Keratinocyte (primary cell): ENCODE data around the gene PTPRZ1. TPM values are rescaled to one million over a fixed set of nuclear protein-coding genes. Genes with fewer than 3 reads are reported as not detected.

Experiments
- DNase-seq: peaks from one replicate; pipeline ENCODE4 v3.0.0-alpha.2; 2011; ENCODE audit warnings: low read depth, missing footprints, low spot score
- FAIRE-seq: peaks from 2 replicates; lab custom pipeline; 2011; peaks lifted over from hg19 to GRCh38; lab: Jason Lieb, UNC
- H2AFZ ChIP-seq: 2 replicates; pipeline ENCODE4 v1.6.0; 2012; ENCODE audit warnings: low read length, control low read depth, inconsistent platforms; ENCODE audit not compliant: control insufficient read depth
- H3K27ac ChIP-seq: 2 replicates; pipeline ENCODE4 v1.5.1; 2011; ENCODE audit warnings: low read length; ENCODE audit not compliant: control insufficient read depth, insufficient read depth
- H3K27me3 ChIP-seq: 3 replicates; pipeline ENCODE4 v1.6.0; 2011; ENCODE audit warnings: low read length; ENCODE audit not compliant: control insufficient read depth, insufficient read depth; ENCODE audit errors: extremely low read depth
- H3K36me3 ChIP-seq, 2 experiments: 2 replicates in 1 of 2; 3 replicates in 1 of 2; pipeline ENCODE4 v1.5.1; 2011; ENCODE audit warnings: low read length in 2 of 2, mild to moderate bottlenecking in 1 of 2; ENCODE audit not compliant: control insufficient read depth in 2 of 2, insufficient read depth in 2 of 2; ENCODE audit errors: extremely low read depth in 1 of 2
- H3K4me1 ChIP-seq: 3 replicates; pipeline ENCODE4 v1.5.1; 2011; ENCODE audit warnings: low read length; ENCODE audit not compliant: control insufficient read depth, insufficient read depth; ENCODE audit errors: extremely low read depth
- H3K4me2 ChIP-seq: 3 replicates; pipeline ENCODE4 v1.6.0; 2011; ENCODE audit warnings: low read depth, low read length; ENCODE audit not compliant: control insufficient read depth, insufficient read depth; ENCODE audit errors: extremely low read depth
- H3K4me3 ChIP-seq, 3 experiments: fragments of 200-600 bp in 1 of 3; sonication (generic) in 1 of 3; 2 replicates in 2 of 3; 3 replicates in 1 of 3; pipeline ENCODE4 v1.5.1; 2011 to 2016; ENCODE audit warnings: low read length in 3 of 3, mild to moderate bottlenecking in 3 of 3, control low read depth in 2 of 3, inconsistent platforms in 1 of 3, low read depth in 1 of 3, mixed read lengths in 1 of 3, mixed run types in 1 of 3, moderate library complexity in 1 of 3; ENCODE audit not compliant: control insufficient read depth in 2 of 3, insufficient read depth in 2 of 3; ENCODE audit errors: extremely low read depth in 1 of 3
- H3K79me2 ChIP-seq: 2 replicates; pipeline ENCODE4 v1.6.0; 2012; ENCODE audit warnings: low read length; ENCODE audit not compliant: control insufficient read depth, insufficient read depth
- H3K9ac ChIP-seq: 3 replicates; pipeline ENCODE4 v1.6.0; 2011; ENCODE audit warnings: low read length; ENCODE audit not compliant: control insufficient read depth, insufficient read depth; ENCODE audit errors: extremely low read depth
- H3K9me1 ChIP-seq: 3 replicates; pipeline ENCODE4 v1.6.0; 2011; ENCODE audit warnings: low read length; ENCODE audit not compliant: control insufficient read depth, insufficient read depth; ENCODE audit errors: extremely low read depth
- H3K9me3 ChIP-seq: 2 replicates; pipeline ENCODE4 v1.5.1; 2012; ENCODE audit warnings: low read depth, low read length; ENCODE audit not compliant: control insufficient read depth
- H4K20me1 ChIP-seq: 3 replicates; pipeline ENCODE4 v1.6.0; 2011; ENCODE audit warnings: low read length; ENCODE audit not compliant: control insufficient read depth, insufficient read depth; ENCODE audit errors: extremely low read depth
- EZH2 ChIP-seq: IDR thresholded peaks from one replicate; pipeline ENCODE4 v1.6.1; 2012; ENCODE audit warnings: inconsistent platforms, mild to moderate bottlenecking, low read length, moderate library complexity
- dilution Hi-C: fragments of 300-500 bp; cut with MboI; formaldehyde crosslinking; loops from one replicate; pipeline ENCODE4 v1.7.0; 2020; ENCODE audit warnings: low sequenced_read_pairs; ENCODE audit not compliant: extremely low pct_ligation_motif_present
- polyA minus RNA-seq, 3 experiments: library from RNA; depleted of rRNA, polyadenylated mRNA; stranded (reverse); fragments of >200 nt; gene quantifications; 1 replicate in 1 of 3; 2 replicates in 1 of 3; 3 replicates in 1 of 3; pipeline ENCODE4 v1.2.3, GENCODE V29; 2011
- polyA plus RNA-seq, 5 experiments: library from polyadenylated mRNA; depleted of rRNA in 3 of 5; stranded (reverse) in 3 of 5; stranded (forward) in 1 of 5; unstranded in 1 of 5; fragments of >200 nt; gene quantifications; 1 replicate in 1 of 5; 2 replicates in 3 of 5; 3 replicates in 1 of 5; pipeline versions ENCODE4 v1.2.1 to v1.2.3, GENCODE V29; 2011 to 2012; ENCODE audit warnings: missing spikeins in 2 of 5, low read depth in 1 of 5, low replicate concordance in 1 of 5
- TF ChIP-seq, protein P1 (sequence below), 3 experiments: IDR thresholded peaks in 1 of 3; conservative IDR thresholded peaks in 1 of 3; optimal IDR thresholded peaks in 1 of 3; 2 replicates in 2 of 3; 3 replicates in 1 of 3; pipeline versions ENCODE3 to v1.5.1; 2011; ENCODE audit warnings: low read length in 3 of 3, mild to moderate bottlenecking in 3 of 3, moderate library complexity in 2 of 3, control low read depth in 1 of 3, inconsistent platforms in 1 of 3; ENCODE audit not compliant: insufficient read depth in 2 of 3; ENCODE audit errors: extremely low read depth in 1 of 3

PTPRZ1 gene
- polyA plus RNA-seq (41.6 to 58.3 TPM (median 56.2 TPM) in 3 replicates), polyA minus RNA-seq (14.4 to 64.8 TPM (median 44.3 TPM) in 3 replicates)
- polyA plus RNA-seq (2011; ENCODE audit: low read depth), result 12.2 TPM
- 7.7 and 14.3 TPM in 2 replicates for polyA plus RNA-seq (2011; cell fraction: cytosol; rRNA removed)
- polyA plus RNA-seq (2011; cell fraction: nucleus; rRNA removed), result 91.1 and 98.9 TPM in 2 replicates
- polyA plus RNA-seq (2012; ENCODE audit: low replicate concordance), result 15.3 and 21.1 TPM in 2 replicates
- 11.9 TPM for polyA minus RNA-seq (2011; cell fraction: cytosol; rRNA and poly(A)+ RNA removed)
- polyA minus RNA-seq (2011; cell fraction: nucleus; rRNA and poly(A)+ RNA removed), result 77.6 and 162 TPM in 2 replicates

DNA sequence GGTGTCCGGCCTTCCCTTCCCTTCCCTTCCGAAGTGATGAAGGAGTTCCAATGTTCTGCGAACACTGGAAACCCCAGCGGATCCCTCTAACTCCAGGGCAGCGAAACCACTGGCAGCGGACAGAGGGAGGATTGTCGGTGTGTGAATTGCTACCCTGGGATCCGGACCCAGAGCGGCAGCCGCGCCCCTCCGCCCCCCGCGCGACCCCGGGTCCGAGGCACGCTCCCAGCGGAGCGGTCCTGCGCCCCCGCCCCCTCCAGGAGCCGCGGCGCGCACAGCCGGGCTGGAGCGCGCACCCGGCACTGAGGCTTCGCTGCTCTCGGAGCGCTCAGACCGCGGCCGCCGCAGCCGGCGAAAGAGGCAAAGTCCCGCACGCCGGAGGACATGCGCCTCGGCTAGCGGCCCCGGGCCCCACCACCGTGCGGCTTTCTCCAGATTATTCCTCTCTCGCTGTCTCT lies at the start of gene PTPRZ1:
Gene PTPRZ1, plus strand, starts transcription at position 331 of the 458 bp plus-strand sequence. CDS start 339 bp downstream, outside the sequence.
- no peak for FAIRE-seq
- H4K20me1 ChIP-seq, result no peaks in the 10 kb centered on the region
- H3K36me3 ChIP-seq, result no peaks in the 10 kb centered on the region
- H2AFZ ChIP-seq, result peak within 1 kb of the TSS; percentile 91
- peak within 1 kb of the TSS; percentile 80 for H3K27ac ChIP-seq
- TF ChIP-seq, protein P1, sequence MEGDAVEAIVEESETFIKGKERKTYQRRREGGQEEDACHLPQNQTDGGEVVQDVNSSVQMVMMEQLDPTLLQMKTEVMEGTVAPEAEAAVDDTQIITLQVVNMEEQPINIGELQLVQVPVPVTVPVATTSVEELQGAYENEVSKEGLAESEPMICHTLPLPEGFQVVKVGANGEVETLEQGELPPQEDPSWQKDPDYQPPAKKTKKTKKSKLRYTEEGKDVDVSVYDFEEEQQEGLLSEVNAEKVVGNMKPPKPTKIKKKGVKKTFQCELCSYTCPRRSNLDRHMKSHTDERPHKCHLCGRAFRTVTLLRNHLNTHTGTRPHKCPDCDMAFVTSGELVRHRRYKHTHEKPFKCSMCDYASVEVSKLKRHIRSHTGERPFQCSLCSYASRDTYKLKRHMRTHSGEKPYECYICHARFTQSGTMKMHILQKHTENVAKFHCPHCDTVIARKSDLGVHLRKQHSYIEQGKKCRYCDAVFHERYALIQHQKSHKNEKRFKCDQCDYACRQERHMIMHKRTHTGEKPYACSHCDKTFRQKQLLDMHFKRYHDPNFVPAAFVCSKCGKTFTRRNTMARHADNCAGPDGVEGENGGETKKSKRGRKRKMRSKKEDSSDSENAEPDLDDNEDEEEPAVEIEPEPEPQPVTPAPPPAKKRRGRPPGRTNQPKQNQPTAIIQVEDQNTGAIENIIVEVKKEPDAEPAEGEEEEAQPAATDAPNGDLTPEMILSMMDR (optimal IDR thresholded peaks at IDR 0.05 in 1 of 3, IDR thresholded peaks at IDR 0.05 in 1 of 3, conservative IDR thresholded peaks at IDR 0.05 in 1 of 3; ENCODE audit: extremely low read depth in 1 of 3, insufficient read depth in 2 of 3, low read length in 3 of 3), result no peak
- TF ChIP-seq EZH2, result no peak
- peak within 1 kb of the TSS; percentile 93 for H3K9ac ChIP-seq
- peaks cover 17% of the 10 kb centered on the region for H3K4me1 ChIP-seq
- dilution Hi-C loops, result no loop called here
- H3K4me3 ChIP-seq, result peak within 1 kb of the TSS; percentile 64 to 97 (median 94)
- H3K9me3 ChIP-seq, result no peaks in the 10 kb centered on the region
- H3K79me2 ChIP-seq, result peaks cover 19% of the 10 kb centered on the region
- H3K4me2 ChIP-seq, result peak within 1 kb of the TSS; percentile 92
- no peaks in the 10 kb centered on the region for H3K27me3 ChIP-seq
- H3K9me1 ChIP-seq, result no peaks in the 10 kb centered on the region
- no peak for DNase-seq

DNA sequence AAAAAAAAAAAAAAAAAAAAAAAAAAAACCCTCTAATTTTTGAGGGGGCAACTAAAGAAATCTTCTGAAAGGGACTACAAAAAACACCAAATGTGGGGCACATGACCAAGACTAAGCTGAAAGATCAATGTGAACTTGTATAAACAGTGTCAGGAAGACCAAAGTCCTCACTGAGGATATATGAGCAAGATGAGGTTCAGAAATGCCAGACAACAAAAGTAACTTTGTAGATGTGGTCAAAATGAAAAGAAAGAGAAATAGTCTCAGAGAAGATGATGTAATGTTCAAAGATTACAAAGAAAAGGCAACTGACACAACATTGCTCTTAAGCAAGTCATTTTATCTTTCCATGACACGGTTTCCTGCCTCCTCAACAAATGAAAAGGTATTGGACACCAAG lies 48.7 kb upstream of the PTPRZ1 start:
- H4K20me1 ChIP-seq, result no peaks in the 10 kb centered on the region
- no peaks in the 10 kb centered on the region for H3K4me1 ChIP-seq
- H3K9me1 ChIP-seq, result no peaks in the 10 kb centered on the region
- TF ChIP-seq, protein P1 (optimal IDR thresholded peaks at IDR 0.05 in 1 of 3, IDR thresholded peaks at IDR 0.05 in 1 of 3, conservative IDR thresholded peaks at IDR 0.05 in 1 of 3; ENCODE audit: extremely low read depth in 1 of 3, insufficient read depth in 2 of 3, low read length in 3 of 3), result no peak
- TF ChIP-seq EZH2, result no peak
- no peak overlapping the region for H3K27ac ChIP-seq
- no peaks in the 10 kb centered on the region for H3K36me3 ChIP-seq
- H3K9ac ChIP-seq, result no peak overlapping the region
- no peak overlapping the region for H2AFZ ChIP-seq
- H3K4me3 ChIP-seq, result no peak overlapping the region
- FAIRE-seq (no peak), DNase-seq (no peak)
- dilution Hi-C loops, result no loop called here
- H3K27me3 ChIP-seq, result no peaks in the 10 kb centered on the region
- H3K4me2 ChIP-seq, result no peak overlapping the region
- H3K79me2 ChIP-seq, result no peaks in the 10 kb centered on the region
- H3K9me3 ChIP-seq, result no peaks in the 10 kb centered on the region
